NCI-H345 treated with DMSO at 0.1 percent for 48 hours (cell line): ENCODE data around the gene SEMA4B.
"Not testable (repeated sequence)": the region's sequence is repeated elsewhere in the genome, so short reads cannot be mapped to it uniquely, and the experiment has no call there.

ENCODE experiments used
- DNase-seq: peaks from one replicate; lab custom pipeline; 2025; ENCODE audit not compliant: unreplicated experiment; lab: John Stamatoyannopoulos, UW

The SEMA4B gene

DNA sequence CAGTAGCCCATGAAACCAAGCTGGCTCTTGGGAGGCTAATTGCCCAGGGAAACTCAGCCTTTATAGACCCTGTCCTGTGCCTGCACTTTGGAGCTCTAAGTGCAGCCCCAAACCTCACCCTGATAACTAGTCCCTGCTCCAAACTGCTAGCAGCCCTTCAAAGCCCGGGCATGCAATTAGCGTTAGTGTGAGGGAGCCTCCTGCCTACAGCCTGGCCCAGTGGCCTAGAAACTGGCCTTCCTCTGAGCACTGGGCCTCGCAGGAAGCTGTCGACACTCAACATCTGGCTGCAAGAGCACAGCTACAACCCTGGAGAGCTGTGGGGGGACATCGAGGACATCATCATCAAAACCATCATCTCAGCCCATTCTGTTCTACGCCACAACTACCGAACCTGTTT lies 56.6 kb downstream of the SEMA4B start:
- DNase-seq, result no peak

DNA sequence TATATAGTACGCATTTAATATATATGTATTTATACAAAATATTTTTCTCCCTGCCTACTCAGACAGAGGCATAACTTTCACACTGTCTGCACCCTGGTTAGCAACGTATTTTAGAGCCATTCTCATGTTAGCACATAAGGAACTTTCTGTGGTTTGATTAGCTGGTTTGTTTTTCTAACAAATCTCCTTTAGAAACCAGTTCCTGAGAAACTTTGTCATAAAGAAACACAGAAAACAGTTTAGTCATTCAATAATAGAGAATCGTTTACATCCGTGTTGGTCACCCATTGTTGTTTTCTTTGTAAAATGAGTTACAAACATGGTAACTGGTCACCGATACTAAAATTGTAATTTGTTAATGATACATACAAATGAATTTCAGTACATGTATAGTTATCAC lies 58.4 kb downstream of the SEMA4B start:
- DNase-seq, result no peak

DNA sequence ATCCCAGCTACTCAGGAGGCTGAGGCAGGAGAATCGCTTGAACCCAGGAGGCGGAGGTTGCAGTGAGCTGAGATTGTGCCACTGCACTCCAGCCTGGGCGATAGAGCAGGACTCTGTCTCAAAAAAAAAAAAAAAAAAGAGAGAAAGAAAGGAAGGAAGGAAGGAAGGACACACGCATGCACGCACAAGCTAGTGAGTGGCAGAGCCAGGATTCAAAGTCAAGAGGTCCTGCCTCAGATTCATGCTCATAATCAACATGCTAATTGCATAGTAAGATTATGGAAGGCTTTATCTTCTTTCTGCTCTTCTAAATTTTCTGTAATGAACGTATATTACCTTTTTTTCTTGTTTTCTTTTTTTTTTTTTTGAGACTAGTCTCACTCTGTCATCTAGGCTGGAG lies 59.6 kb downstream of the SEMA4B start:
- not testable (repeated sequence) for DNase-seq

DNA sequence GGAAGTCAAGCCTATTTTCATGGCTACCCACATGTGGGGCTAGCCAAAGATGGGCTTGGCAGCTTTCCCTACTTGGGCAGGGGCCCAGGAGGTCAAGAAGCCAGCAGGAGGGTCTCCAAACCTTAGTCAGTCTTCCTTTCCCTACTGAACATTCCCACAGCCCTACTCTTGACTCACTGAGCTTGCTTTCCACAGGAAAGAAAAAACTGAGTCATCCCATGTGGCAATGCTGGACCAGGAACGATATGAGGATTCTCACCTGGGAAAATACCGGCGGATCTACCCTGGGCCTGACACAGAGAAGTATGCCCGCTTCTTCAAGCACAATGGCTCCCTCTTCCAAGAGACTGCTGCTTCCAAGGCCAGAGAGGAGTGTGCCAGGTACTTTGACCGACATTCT lies 60.7 kb downstream of the SEMA4B start:
- DNase-seq, result no peak

DNA sequence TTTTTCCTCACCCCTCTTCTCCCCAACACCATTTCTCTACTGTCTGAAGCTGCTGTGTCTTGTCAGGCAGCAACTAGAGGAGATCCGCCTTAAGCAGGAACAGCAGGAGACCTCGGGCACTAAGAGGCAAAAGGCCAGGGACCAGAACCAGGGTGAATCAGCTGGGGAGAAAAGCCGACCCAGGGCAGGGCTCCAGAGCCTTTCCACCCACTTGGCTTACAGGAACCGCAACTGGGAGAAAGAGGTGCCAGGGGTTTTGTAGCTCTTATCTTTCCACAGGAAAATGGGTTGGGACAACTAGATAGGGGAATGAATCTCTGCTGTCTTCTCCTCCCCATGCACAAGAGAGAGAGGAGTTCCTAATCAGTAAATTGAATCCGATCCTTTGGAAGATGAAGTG lies 61.3 kb downstream of the SEMA4B start:
- DNase-seq, result no peak

DNA sequence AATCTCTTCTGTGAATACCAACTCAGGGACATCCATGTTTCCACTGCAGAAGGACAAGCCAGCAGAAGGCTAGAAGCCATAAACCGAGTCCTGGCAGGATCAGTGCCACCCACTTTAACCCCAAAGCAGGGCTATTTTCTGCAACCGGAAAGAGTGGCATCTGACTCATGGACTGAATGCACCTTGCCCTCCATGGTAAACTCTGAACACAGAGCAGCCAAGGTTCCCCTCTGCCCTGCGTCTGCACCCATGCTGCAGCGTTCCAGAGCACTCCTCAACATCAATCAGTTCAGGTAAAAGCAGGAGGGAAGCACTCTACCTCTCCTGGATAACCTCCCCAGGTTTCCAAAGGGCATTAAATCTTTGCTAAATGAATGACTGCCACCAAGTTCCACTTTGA lies 63.5 kb downstream of the SEMA4B start:
- no peak for DNase-seq

DNA sequence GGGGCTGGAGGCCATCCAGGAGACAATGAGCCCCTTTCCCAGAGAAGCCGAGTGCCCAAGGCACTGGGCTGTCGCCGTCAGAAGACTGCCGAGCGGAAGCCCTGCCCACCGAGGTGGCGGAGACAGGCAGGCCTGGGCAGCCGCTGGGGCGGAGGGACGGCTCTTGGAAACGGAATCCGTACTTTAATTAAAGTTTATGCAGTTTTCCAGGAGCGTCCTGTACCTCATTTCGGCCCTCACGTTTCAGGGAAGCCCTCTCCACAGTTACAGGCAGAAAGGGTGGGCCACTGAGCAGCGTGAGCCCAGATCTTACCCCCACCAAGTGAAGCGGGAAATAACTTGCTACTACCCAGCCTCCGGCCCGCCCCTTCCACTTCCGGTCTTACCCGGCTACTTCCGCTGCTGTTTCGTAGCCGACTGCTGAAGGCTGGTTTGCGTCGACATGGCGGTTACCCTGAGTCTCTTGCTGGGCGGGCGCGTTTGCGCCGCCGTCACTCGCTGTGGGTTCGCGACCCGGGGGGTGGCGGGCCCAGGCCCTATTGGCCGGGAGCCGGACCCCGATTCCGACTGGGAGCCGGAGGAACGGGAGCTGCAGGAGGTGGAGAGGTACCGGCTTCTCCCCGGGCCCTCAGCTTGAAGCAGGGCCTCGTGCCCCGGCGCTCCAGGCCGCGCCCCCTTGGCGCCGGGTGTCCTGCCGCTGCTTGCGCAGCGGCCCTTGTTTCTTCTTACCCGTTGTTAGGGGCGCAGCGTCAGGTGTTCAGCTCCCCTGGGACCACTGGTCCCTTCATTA lies 64.3 kb downstream of the SEMA4B start, which contains the start of gene NGRN:
NGRN (plus strand) TSS at position 402 of the 790 bp plus-strand sequence; CDS start at position 443, 41 bp downstream.
- peak; percentile 75 for DNase-seq

DNA sequence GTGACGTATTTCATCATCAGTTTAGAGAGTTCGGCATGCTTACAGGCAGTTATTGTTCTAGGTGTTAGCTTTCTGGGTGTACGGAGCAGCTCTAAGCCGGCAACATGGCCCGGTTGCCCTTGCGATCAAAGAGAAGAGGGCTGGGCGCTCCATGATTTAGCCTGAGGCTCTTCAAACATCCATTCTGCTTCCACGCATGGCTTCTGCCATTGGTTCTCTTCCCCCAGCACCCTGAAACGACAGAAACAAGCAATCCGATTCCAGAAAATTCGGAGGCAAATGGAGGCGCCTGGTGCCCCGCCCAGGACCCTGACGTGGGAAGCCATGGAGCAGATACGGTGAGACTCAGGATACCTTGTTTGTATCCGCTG lies 64.9 kb downstream of the SEMA4B start:
- peak; percentile 27 for DNase-seq

DNA sequence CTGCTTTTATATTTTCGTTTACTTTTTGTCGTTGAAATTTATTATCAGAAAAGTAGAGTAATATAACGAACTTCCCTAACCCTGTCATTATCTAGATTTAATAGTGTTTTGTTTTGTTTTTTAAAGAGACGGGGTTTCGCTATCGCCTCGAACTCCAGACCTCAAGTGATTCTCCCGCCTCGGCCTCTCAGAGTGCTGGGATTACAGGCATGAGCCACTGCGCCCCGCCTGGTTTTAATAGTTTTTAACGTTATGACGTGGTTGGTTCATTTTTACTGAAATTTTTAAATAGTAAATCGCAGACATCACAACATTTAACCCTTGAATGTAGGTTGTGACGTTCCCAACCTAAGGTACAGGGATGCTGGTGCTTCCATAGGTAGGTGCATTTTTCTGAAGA lies 65.4 kb downstream of the SEMA4B start:
- DNase-seq, result no peak

DNA sequence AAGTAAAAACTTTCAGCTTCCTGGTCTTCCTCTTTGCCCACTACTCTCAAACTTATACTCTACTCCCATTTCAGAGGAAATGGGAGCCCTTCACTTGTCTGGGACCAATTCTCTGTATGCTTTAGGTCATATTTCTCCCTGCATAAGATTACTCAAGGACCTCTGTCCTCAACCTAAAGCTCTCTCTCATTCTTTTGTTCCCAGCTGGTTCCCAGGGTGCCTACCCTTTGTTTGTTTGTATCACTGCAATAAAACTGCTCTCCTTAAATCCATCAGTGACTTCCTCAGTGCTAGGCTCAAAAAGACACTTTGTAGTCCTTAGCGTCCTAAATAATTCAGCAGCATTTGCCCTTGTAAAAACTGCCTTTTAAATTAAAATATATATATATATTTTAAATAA lies 67.3 kb downstream of the SEMA4B start:
- peak; percentile 25 for DNase-seq

DNA sequence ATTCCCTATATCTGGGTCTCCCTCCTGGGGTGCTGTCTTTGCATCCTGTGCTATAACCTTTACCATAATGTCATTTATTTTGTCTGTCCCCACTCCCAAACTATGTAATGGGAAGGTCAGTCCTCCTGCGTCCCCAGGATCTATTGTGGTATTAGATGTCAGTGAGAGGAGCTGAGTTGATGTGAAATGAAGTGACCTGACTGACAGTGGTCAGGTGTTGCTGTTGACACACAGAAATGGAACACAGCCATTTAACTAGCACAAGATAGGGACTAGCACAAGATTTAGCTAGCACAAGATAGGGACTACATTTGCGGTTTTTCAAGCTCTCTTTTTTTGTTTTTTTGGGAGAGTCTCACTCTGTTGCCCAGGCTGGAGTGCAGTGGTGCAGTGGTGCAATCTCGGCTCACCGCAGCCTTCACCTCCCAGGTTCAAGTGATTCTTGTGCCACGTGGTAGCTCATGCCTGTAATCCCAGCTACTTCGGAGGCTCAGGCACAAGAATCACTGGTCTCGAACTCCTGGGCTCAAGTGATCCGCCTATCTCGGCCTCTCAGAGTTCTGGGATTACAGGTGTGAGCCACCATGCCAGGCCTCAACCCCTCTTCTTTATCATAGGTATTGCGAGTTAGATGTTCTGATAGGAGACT lies 69.5 kb downstream of the SEMA4B start:
- DNase-seq, result no peak

DNA sequence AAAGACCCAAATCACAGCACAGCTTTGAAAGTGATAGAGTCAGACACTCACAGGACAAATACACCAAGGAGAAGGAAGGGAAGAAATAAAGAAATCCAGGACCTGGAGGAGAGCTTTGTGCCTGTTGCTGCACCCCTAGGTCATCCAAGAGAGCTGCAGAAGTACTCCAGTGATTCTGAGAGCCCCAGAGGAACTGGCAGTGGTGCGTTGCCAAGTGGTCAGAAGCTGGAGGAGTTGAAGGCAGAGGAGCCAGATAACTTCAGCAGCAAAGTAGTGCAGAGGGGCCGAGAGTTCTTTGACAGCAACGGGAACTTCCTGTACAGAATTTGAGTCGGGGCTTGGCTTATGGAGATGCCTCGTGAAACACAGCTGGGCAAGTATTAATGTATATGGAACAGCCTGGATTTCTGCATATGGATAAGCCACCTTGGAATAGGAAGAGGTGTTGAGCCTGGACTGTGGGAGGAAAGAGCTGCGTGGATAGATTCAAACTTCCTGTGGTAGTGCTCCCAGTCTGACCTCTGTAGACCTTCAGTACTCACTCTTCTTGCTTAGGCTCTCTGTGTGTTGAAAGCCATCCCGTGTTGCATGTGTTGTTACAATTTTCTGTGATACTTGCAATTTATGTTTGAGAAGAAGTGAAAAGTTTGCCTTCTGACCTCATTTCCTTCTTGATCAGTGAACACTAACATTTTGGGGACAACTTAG lies 70.5 kb downstream of the SEMA4B start:
- DNase-seq, result no peak

DNA sequence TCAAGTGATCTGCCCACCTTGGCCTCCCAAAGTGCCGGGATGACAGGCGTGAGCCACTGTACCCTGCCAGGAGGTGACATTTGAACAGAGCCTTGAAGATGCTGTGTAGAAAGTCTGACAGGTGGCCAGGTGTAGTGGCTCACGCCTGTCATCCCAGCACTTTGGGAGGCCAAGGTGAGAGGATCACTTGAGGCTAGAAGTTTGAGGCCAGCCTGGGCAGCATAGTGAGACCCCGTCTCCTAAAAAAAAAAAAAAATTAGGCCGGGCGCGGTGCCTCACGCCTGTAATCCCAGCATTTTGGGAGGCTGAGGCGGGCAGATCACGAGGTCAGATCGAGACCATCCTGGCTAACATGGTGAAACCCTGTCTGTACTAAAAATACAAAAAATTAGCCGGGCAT lies 77.3 kb downstream of the SEMA4B start:
- DNase-seq, result not testable (repeated sequence)
